Measurements from ENCODE around the gene TCHH.
"Not testable (repeated sequence)": the region's sequence is repeated elsewhere in the genome, so short reads cannot be mapped to it uniquely, and the experiment has no call there.

TCHH gene

GRCh38 chr1:152148981-152149380 lies 33.7 kb upstream of the TCHH start:
- DNase-seq (ENCODE audit: insufficient read length, low spot score) (no peak), FAIRE-seq (no peak)
- TF ChIP-seq CTCF (IDR thresholded peaks at IDR 0.05; ENCODE audit: insufficient read depth, missing control alignments), result no peak

- no peak for TF ChIP-seq CTCF (IDR thresholded peaks at IDR 0.05; ENCODE audit: insufficient read depth, missing control alignments)
- FAIRE-seq (no peak), DNase-seq (ENCODE audit: insufficient read length, low spot score) (no peak)
Measured at GRCh38 chr1:152148051-152148450, 32.8 kb upstream of the TCHH start.

DNA sequence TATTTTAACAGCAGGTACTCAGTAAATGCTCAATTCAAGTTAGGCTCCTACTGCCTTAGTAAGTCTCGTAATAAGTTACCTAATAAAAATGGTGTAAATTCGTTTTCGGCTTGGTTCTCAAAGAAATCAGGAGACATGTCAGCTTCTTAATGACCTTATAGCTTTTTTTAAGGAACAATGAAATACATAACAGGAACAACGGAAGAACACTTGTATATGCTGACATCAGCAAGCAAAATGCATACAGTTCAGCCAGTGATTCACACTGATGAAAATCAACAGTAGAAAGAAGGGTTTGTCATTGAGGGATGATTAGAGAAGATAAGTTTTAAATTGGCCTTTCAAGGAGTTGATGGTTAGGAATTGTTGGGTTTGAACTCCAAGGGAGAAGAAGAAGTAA lies 30.5 kb upstream of the TCHH start:
- TF ChIP-seq CTCF (IDR thresholded peaks at IDR 0.05; ENCODE audit: insufficient read depth, missing control alignments), result no peak
- DNase-seq (ENCODE audit: insufficient read length, low spot score) (no peak), FAIRE-seq (no peak)

DNA sequence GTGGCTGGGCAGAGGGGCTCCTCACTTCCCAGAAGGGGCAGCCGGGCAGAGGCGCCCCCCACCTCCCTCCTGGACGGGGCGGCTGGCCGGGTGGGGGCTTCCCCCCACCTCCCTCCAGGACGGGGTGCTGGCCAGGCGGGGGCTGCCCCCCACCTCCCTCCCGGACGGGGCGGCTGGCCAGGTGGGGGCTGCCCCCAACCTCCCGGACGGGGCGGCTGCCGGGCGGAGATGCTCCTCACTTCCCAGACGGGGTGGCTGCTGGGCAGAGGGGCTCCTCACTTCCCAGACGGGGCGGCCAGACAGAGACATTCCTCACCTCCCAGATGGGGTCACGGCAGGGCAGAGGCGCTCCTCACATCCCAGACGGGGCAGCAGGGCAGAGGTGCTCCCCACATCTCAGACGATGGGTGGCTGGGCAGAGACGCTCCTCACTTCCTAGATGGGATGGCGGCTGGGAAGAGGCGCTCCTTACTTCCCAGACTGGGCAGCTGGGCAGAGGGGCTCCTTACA lies 29.5 kb upstream of the TCHH start:
- not testable (repeated sequence) for DNase-seq (ENCODE audit: insufficient read length, low spot score); FAIRE-seq

- no peak for FAIRE-seq
- no peak for DNase-seq (ENCODE audit: insufficient read length, low spot score)
- TF ChIP-seq CTCF (IDR thresholded peaks at IDR 0.05; ENCODE audit: insufficient read depth, missing control alignments), result no peak
Measured at GRCh38 chr1:152143150-152143887, 28.1 kb upstream of the TCHH start.

DNA sequence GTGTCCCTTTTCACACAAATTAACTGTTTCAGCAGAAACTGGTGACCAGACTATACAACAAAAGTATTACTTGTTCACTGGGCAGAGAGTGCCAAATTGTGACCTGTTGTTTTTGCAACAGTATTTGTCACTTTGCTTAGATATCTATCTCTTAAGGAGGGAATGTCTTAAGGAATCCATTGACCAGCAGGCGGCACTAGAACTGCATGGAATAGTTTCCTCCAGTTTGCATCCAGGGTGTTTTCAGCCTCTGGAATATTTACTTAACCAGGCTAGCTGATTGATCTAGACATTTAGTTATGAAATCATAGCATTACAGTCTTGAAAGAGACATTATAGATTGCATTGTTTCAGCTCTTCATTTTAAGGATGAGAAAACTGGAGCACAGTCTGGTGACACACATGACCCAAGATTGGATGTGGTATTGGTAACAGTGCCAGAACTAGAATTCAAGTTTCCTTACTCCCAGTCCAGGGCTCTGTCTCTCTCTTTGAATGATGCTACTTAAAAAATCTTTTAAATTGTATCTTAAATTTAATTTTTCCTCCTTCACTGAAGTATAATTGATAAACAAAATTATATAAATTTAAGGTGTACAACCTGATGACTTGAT lies 26.8 kb upstream of the TCHH start:
- FAIRE-seq (no peak), DNase-seq (ENCODE audit: insufficient read length, low spot score) (no peak)
- peak; percentile 91 for TF ChIP-seq CTCF (IDR thresholded peaks at IDR 0.05; ENCODE audit: insufficient read depth, missing control alignments)

DNA sequence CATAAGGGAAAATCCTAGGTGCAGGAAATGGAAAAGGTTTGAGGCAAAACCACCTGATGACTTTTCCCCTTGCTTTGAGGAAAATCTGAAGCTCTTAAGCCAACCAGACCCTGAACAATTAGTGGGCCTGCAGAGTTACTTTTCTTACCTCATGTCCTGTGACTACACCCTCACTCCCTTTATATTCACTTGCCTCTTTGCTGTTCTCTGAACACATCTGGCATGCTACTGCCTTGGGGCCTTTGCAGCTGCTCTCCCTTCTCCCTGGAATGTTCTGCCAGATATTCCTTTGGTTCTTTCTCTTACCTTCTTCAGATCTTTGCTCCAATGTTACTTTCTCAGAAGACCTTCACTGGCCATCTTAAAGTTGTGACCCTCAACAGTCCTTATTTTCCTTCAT lies 22.0 kb upstream of the TCHH start:
- FAIRE-seq (no peak), DNase-seq (ENCODE audit: insufficient read length, low spot score) (no peak)
- no peak for TF ChIP-seq CTCF (IDR thresholded peaks at IDR 0.05; ENCODE audit: insufficient read depth, missing control alignments)
